Activated CD4-positive, alpha-beta T cell treated with anti-CD3 and anti-CD28 coated beads, Interleukin-2, amount 10 ng/mL, durations not matched to agents 24 days and 14 days (primary cell): ENCODE measurements around the gene TMEM151A. TPM values are rescaled to one million over a fixed set of nuclear protein-coding genes. Genes with fewer than 3 reads are reported as not detected.
"Not testable (repeated sequence)": the region's sequence is repeated elsewhere in the genome, so short reads cannot be mapped to it uniquely, and the experiment has no call there.

Source experiments
- DNase-seq: peaks from one replicate; pipeline ENCODE4 v3.0.0; 2022
- H3K27ac Mint-ChIP-seq: one replicate; pipeline ENCODE4 v1.8.0; 2022; ENCODE audit warnings: mild to moderate bottlenecking, mixed read lengths
- H3K27me3 Mint-ChIP-seq: one replicate; pipeline ENCODE4 v1.8.0; 2022; ENCODE audit warnings: mixed read lengths
- H3K36me3 Mint-ChIP-seq: one replicate; pipeline ENCODE4 v1.8.0; 2022; ENCODE audit warnings: low read depth, mild to moderate bottlenecking, mixed read lengths
- H3K4me1 Mint-ChIP-seq: one replicate; pipeline ENCODE4 v1.8.0; 2021; ENCODE audit warnings: mixed read lengths
- H3K4me3 Mint-ChIP-seq: one replicate; pipeline ENCODE4 v1.8.0; 2022; ENCODE audit warnings: mild to moderate bottlenecking, moderate library complexity, mixed read lengths
- H3K9me3 Mint-ChIP-seq: one replicate; pipeline ENCODE4 v1.8.0; 2021; ENCODE audit warnings: mixed read lengths
- intact Hi-C: fragments of 100-400 bp; cut with micrococcal nuclease; formaldehyde crosslinking; loops from one replicate; pipeline ENCODE4 v1.15.1; 2023
- total RNA-seq: library from RNA; stranded (reverse); gene quantifications from 2 replicates; pipeline ENCODE4 v1.2.3, GENCODE V29; 2022

TMEM151A gene
- total RNA-seq, 1 donor from 2014 or later = not detected

DNA sequence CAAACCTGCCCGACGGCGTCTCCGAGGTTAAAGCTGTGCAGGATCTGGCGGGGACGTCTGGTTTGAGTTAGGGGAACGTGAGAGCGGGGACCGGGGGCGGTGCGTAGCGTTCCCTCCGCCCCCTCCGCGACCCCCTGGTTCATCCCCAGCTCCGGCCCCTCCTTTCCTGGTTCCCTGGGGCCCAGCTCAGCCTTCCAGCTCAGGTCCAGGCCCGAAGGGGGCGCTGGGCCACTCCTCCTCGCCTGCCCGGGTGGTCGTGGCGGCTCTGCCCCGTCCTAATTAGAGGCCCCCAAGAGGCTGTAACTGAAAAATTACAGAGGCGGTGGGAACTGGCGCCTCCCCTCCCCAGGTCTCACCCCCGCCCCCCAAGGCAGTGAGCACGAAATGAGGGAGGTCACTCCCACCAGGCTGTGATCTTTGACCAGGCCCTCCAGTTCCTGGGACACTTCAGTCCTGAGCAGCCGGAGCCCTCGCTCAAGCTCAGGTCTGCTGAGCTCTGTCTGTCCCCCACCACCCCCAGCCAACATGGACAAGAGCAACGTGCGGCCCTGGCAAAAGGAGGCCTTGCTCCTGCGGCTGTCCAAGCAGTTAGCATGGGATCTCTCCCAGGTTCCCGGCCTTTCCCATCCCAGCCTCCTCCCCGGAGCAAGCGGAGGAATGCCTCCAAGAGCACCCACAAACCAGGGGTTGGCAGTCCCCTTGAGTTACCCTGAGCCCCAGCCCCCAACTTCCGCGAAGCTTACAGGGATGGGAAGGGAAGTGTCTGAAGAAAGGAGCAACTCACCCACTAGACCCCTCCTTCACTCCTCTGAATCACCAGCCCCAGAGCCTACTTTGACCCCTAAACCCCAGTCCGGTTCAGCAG, 21.9 kb downstream of the TMEM151A start:
- intact Hi-C loops = no loop called here
- peak overlapping the region; percentile 97 for H3K27ac Mint-ChIP-seq
- no peaks in the 10 kb centered on the region for H3K9me3 Mint-ChIP-seq
- H3K27me3 Mint-ChIP-seq = peaks cover 3% of the 10 kb centered on the region
- DNase-seq = no peak
- peaks cover 31% of the 10 kb centered on the region for H3K4me1 Mint-ChIP-seq
- H3K36me3 Mint-ChIP-seq = no peaks in the 10 kb centered on the region
- H3K4me3 Mint-ChIP-seq = peak overlapping the region; percentile 91

DNA sequence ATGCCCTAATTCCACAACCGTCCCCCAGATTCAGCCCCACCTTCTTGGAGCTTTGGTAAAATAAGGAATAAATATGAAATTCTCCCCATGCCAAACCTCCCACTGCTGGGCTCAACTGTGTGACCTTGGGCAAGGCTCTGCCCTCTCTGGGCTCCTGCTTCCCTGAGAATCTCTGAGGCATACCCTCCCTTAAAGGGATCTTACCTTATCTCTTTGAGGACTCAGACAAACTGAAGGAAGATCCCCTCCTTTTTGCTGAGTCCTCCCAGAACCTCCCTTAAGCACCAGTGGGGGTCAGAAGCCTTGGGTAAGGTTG, 22.4 kb downstream of the TMEM151A start:
- DNase-seq = no peak
- intact Hi-C loops = no loop called here
- Mint-ChIP-seq H3K27me3 (peaks cover 3% of the 10 kb centered on the region), H3K4me3 (peak overlapping the region; percentile 63), H3K9me3 (no peaks in the 10 kb centered on the region), H3K27ac (peak overlapping the region; percentile 63), H3K4me1 (peaks cover 36% of the 10 kb centered on the region), H3K36me3 (no peaks in the 10 kb centered on the region)

DNA sequence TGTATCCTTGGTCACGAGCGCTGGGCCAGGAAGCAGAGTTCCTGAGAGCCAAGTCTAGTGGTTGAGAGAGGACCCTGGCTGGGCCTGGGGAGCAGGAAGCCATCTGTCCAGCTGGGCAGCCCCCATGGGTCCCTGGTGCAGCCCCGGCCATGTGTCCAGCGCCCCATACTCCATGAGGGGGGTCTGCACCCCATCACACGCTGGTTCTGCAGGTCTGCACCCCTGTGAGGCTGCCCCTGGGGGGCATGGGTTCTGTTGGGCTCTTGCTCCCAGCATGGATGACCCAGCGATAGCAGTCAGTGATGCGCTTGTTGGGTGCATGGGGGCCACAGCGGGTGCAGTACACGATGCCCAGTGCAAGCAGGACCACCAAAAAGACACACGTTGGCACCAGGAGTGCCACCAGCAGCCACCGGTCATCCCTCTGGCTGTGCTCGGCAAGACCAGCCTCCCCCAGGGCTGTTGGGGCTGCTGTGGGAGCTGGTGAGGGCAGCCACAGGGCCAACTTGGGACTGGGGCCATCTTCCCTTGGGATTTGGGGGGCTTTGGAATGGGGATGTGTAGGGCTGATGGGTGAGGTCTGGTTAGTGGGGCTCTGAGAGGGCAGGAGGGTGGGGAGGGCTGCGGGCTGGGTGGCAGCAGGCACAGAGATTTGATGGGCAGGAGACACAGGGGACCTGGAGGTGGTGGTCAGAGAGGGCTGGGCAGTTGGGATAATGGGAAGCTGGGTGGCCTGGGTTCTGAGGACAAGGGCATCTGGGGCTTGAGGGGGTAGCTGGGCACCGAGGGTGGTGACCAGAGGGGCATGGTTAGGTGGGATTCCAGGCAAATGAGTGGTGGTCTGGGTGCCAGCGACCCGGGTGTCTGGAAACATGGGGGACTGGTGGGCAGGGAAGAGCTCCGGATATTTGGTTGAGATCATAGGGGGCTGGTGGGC, 23.1 kb downstream of the TMEM151A start:
- intact Hi-C loops = no loop called here
- peaks cover 39% of the 10 kb centered on the region for H3K4me1 Mint-ChIP-seq

DNA sequence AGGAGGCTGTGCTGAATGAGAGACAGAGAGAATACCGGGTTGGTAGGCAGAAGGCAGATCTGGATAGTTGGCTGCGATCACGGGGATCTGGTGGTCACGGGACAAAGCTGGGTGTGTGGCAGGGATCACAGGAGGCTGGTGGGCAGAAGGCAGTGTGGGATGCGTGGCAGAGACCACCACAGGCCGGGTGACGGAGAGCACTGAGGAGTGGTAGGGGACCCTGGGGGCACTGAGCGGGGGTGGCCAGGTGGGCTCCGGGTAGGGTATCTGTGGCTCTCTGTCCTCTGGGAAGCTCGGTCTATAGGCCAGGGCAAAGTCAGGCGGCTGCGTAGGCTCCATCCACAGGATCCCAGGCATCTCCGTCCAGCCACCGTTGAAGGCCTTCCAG, 23.8 kb downstream of the TMEM151A start:
- no peaks in the 10 kb centered on the region for H3K36me3 Mint-ChIP-seq
- H3K4me1 Mint-ChIP-seq = peaks cover 40% of the 10 kb centered on the region
- H3K27ac Mint-ChIP-seq = peak overlapping the region; percentile 53
- intact Hi-C loops = no loop called here
- no peak for DNase-seq
- H3K9me3 Mint-ChIP-seq = no peaks in the 10 kb centered on the region
- H3K27me3 Mint-ChIP-seq = peaks cover 3% of the 10 kb centered on the region
- H3K4me3 Mint-ChIP-seq = peak overlapping the region; percentile 14

More for the DNA sequence above, 23.1 kb downstream of the TMEM151A start:
- Mint-ChIP-seq H3K27me3 (peaks cover 3% of the 10 kb centered on the region), H3K9me3 (no peaks in the 10 kb centered on the region), H3K36me3 (no peaks in the 10 kb centered on the region), H3K4me3 (peak overlapping the region; percentile 14), H3K27ac (peak overlapping the region; percentile 53)
- DNase-seq = no peak

DNA sequence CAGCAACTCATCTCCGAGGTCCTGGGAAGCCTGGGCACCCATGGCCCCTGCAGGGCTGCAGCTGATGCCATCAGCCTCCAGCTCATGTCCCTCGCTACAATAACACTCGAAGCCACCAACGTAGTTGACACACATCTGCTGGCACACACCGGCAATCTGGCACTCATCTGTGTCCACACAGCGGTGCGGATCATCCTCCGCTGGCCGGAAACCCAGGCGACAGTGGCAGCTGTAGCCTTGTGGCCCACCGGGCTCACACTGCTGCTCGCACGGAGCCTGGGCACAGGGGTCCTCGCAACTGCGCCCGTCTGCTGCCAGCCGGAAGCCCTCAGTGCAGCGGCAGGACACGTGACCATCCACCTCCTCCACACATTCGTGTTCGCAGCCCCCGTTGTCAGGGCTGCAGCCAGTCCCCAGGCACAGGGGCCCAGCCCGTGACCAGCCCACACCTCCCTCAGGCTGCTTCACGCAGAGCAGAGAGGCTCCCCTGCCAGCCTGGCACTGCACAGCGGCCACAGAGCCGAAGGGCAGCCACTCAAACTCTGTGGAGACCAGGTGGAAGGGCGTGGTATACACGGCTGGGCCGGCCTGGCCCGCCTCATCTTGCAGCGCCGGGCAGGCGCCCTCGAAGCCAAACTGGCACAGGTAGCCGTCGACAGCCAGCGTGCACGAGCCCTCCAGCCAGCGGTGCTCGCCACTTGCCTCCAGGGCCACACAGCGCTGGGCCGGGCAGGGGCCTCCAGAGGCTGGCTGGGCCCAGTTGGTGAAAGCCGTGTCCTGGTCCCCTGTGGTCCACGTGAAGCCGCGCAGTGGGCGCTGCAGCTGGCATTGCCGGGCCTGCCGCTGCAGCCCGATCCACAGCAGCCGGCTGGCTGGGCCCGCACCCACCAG, 24.5 kb downstream of the TMEM151A start:
- no peak for DNase-seq
- Mint-ChIP-seq H3K36me3 (no peaks in the 10 kb centered on the region), H3K27me3 (peaks cover 3% of the 10 kb centered on the region), H3K4me1 (peaks cover 40% of the 10 kb centered on the region), H3K9me3 (no peaks in the 10 kb centered on the region), H3K4me3 (no peak overlapping the region), H3K27ac (no peak overlapping the region)
- intact Hi-C loops = no loop called here

DNA sequence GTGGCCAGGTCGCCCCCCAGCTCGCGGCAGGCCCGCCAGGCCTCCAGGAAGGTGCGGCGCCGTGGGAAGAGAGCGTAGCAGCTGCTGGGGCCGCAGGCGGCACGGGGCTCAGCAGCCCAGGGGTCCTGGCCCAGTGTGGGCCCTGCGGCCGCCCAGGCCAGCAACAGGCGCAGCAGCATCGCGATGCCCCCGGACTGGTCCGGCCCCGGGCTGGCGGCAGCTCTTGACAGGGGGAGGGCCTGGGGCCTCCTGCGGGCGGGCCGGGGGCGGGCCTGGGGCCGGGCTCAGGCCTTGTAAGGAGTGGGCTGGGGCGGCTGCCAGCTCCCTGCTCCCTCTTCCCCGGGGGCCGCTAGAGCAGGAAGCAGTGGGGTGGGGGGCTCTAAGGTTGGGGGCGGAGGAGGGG, 25.2 kb downstream of the TMEM151A start, which contains the start of gene CD248:
TSS of gene CD248 (minus strand) at position 196 of the 403 bp plus-strand sequence. CDS start at position 179, 17 bp downstream.
- peaks cover 39% of the 10 kb centered on the region for H3K4me1 Mint-ChIP-seq

DNA sequence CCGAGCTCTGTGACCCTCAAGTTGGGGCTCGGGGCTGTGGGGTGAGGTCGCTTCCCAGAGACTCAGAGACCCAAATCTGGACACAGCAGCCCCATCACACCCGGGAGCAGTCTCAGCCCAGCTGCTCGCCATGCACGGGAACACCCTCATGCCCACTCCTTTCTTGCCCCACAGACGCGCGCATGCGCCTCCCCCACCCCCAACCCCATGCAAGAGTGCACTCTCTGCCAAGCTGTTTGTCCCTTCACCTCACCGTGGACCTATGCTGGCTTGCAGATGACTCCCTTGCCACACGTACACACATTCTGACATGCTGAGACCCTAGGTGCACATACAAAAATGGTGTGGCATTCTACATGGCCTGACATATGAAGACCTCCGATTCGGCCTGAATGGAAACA, 25.6 kb downstream of the TMEM151A start:
- Mint-ChIP-seq H3K9me3 (no peaks in the 10 kb centered on the region), H3K4me3 (peak overlapping the region; percentile 41), H3K4me1 (peaks cover 36% of the 10 kb centered on the region), H3K27ac (peak overlapping the region; percentile 62), H3K27me3 (peaks cover 3% of the 10 kb centered on the region), H3K36me3 (no peaks in the 10 kb centered on the region)
- intact Hi-C loops = no loop called here
- no peak for DNase-seq

More for the DNA sequence above, 25.2 kb downstream of the TMEM151A start, which contains the start of gene CD248:
- no peak for DNase-seq
- intact Hi-C loops = no loop called here
- H3K27me3 Mint-ChIP-seq = peaks cover 3% of the 10 kb centered on the region
- H3K36me3 Mint-ChIP-seq = no peaks in the 10 kb centered on the region
- H3K9me3 Mint-ChIP-seq = no peaks in the 10 kb centered on the region
- peak within 1 kb of the TSS; percentile 41 for H3K4me3 Mint-ChIP-seq
- H3K27ac Mint-ChIP-seq = peak within 1 kb of the TSS; percentile 63

DNA sequence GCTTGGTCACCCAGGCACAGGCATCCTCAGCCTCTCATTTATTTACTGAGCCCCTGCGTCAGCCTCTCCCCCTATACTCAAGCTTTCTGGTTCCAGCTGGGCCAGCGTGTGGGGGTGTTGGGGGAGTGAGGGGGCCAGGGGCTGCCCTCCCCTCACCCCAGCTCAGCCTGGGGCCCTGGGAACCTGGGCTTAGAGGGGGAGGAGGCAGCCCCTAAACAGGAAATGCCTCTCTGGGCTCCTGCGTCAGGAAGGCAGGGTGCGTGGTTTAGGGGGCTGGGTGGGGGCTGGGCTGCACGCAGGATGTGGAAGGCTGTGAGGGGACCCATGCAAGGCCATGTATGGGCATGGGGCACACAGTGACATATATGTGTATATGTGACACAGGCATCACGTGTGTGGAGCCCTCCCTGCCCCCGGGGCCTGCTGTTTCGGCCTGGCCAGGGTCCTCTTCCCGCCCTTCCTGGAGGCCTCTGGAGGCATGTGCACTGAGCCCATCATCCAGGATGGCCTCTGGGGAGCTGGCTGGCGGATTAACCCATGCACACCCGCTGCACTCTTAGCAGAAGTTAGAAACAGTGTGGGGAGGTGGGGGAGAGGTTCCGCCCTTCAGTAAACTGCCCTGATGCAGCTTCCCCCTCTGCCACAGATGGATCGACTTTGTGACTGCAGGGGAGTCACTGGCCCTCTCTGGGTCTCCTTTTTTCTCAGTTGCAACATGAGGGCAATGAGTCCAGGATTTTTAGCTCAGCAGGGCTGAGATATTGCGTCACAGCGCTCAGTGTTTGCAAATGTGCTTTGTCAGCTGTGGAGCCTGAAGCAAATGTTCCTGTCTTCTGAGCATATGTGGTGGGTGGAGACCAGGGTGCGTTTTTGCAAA, 26.3 kb downstream of the TMEM151A start:
- H3K27me3 Mint-ChIP-seq = peaks cover 3% of the 10 kb centered on the region
- peak overlapping the region; percentile 63 for H3K27ac Mint-ChIP-seq
- no peaks in the 10 kb centered on the region for H3K36me3 Mint-ChIP-seq
- H3K4me1 Mint-ChIP-seq = peaks cover 35% of the 10 kb centered on the region
- intact Hi-C loops = no loop called here
- DNase-seq = peak; percentile 77
- peak overlapping the region; percentile 41 for H3K4me3 Mint-ChIP-seq
- H3K9me3 Mint-ChIP-seq = no peaks in the 10 kb centered on the region

DNA sequence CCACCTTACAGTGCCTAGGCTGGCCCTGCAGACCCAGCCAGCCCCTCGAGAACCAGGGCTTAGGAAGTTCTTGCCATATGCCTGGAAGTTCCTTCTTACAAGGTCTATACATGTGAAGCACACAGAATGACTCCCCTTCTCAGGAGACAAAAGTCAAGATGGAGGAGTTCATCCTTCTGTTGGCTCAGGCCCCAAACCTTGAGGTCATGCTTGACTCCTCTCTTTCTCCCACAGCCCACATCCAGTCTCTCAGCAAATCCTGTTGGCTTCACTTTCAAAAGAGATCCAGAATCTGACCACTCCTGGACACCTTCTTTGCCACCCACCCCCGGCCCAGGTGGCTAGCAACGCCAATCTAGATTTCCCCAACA, 26.9 kb downstream of the TMEM151A start:
- Mint-ChIP-seq H3K4me3 (peak overlapping the region; percentile 41), H3K27ac (peak overlapping the region; percentile 34), H3K27me3 (peaks cover 3% of the 10 kb centered on the region), H3K4me1 (peaks cover 35% of the 10 kb centered on the region), H3K9me3 (no peaks in the 10 kb centered on the region), H3K36me3 (no peaks in the 10 kb centered on the region)
- intact Hi-C loops = no loop called here
- no peak for DNase-seq

DNA sequence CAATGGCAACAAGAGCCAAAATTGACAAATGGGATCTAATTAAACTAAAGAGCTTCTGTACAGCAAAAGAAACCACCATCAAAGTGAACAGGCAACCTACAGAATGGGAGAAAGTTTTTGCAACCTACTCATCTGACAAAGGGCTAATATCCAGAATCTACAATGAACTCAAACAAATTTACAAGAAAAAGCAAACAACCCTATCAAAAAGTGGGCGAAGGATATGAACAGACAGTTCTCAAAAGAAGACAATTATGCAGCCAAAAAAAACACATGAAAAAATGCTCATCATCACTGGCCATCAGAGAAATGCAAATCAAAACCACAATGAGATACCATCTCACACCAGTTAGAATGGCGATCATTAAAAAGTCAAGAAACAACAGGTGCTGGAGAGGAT, 28.6 kb downstream of the TMEM151A start:
- H3K27me3 Mint-ChIP-seq, intact Hi-C loops, H3K9me3 Mint-ChIP-seq, H3K27ac Mint-ChIP-seq, DNase-seq, H3K4me3 Mint-ChIP-seq, H3K36me3 Mint-ChIP-seq: not testable (repeated sequence)
- peaks cover 34% of the 10 kb centered on the region for H3K4me1 Mint-ChIP-seq

DNA sequence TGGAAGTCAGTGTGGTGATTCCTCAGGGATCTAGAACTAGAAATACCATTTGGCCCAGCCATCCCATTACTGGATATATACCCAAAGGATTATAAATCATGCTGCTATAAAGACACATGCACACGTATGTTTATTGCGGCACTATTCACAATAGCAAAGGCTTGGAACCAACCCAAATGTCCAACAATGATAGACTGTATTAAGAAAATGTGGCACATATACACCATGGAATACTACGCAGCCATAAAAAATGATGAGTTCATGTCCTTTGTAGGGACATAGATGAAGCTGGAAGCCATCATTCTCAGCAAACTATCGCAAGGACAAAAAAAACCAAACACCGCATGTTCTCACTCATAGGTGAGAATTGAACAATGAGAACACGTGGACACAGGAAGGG, 29.1 kb downstream of the TMEM151A start:
- H3K4me1 Mint-ChIP-seq = peaks cover 34% of the 10 kb centered on the region
- H3K9me3 Mint-ChIP-seq, H3K36me3 Mint-ChIP-seq, H3K27ac Mint-ChIP-seq, H3K27me3 Mint-ChIP-seq, intact Hi-C loops, H3K4me3 Mint-ChIP-seq, DNase-seq: not testable (repeated sequence)

DNA sequence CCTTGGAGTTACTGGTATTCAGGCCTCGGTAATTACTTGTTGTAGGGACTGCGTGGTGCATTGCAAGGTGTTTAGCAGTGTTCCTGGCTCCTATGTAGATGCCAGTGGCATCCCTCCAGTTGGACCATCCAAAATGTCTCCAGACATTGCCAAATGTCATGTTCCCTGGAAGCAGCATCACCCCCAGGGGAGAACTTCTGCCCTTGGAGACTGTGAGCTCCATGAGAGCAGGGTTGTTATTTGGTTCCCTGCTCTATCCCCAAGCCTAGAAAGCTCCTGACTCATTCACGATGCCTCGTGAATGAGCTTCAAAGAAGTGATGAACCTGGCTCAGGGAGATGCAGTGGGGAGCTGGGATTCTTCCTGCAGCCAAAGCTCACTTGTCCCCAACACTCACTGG, 29.9 kb downstream of the TMEM151A start:
- Mint-ChIP-seq H3K4me1 (peaks cover 41% of the 10 kb centered on the region), H3K27ac (no peak overlapping the region), H3K36me3 (no peaks in the 10 kb centered on the region), H3K4me3 (no peak overlapping the region), H3K9me3 (no peaks in the 10 kb centered on the region), H3K27me3 (no peaks in the 10 kb centered on the region)
- intact Hi-C loops = no loop called here
- no peak for DNase-seq
